SK-N-SH (cell line): Measurements from ENCODE around the gene PTPRK. TPM values are rescaled to one million over a fixed set of nuclear protein-coding genes. Genes with fewer than 3 reads are reported as not detected.

Source experiments
- CTCF ChIA-PET: fragments of 300-600, 350-600 bp; formaldehyde crosslinking; extraction: SDS; loops from one replicate; lab custom pipeline; 2021; lab: Yijun Ruan, JAX
- POLR2A ChIA-PET: fragments of 350-600 bp; sonication (Branson Sonifier 250); formaldehyde crosslinking; extraction: SDS; loops from one replicate; lab custom pipeline; 2020; ENCODE audit warnings: antibody characterized with exemption, inconsistent platforms; lab: Yijun Ruan, JAX
- DNase-seq: peaks from one replicate; pipeline ENCODE4 v3.0.0; 2012
- H2AFZ ChIP-seq: fragments of 200-600 bp; sonication (generic); 2 replicates; pipeline ENCODE4 v1.8.1; 2016; ENCODE audit warnings: antibody characterized with exemption, mild to moderate bottlenecking, low read depth
- H3F3A ChIP-seq: fragments of 200-600 bp; sonication (generic); replicated peaks from 2 replicates; pipeline ENCODE3; 2016; ENCODE audit warnings: antibody characterized with exemption, mild to moderate bottlenecking; ENCODE audit not compliant: insufficient read depth
- H3K27ac ChIP-seq, 2 experiments: fragments of 200-500 bp in 1 of 2; fragments of 200-600 bp in 1 of 2; sonication (Bioruptor generic) in 1 of 2; sonication (generic), shearing (Covaris generic) in 1 of 2; 2 replicates each; pipeline versions ENCODE4 v1.5.1 to v1.6.1; 2014 to 2016; ENCODE audit warnings: low read depth in 2 of 2, inconsistent platforms in 1 of 2, low read length in 1 of 2, mild to moderate bottlenecking in 1 of 2, mixed read lengths in 1 of 2
- H3K27me3 ChIP-seq: fragments of 200-600 bp; sonication (generic), shearing (Covaris generic); 2 replicates; pipeline ENCODE4 v1.6.1; 2016; ENCODE audit warnings: mixed run types; ENCODE audit not compliant: insufficient read depth
- H3K36me3 ChIP-seq, 2 experiments: fragments of 200-500 bp in 1 of 2; fragments of 200-600 bp in 1 of 2; sonication (Bioruptor generic) in 1 of 2; sonication (generic) in 1 of 2; replicated peaks in 1 of 2; 2 replicates each; pipeline versions ENCODE3 to v1.5.1; 2014 to 2016; ENCODE audit warnings: low read length in 1 of 2, mild to moderate bottlenecking in 1 of 2; ENCODE audit not compliant: insufficient read depth in 2 of 2, control insufficient read depth in 1 of 2
- H3K4me1 ChIP-seq, 2 experiments: fragments of 200-500 bp in 1 of 2; fragments of 200-600 bp in 1 of 2; sonication (Bioruptor generic) in 1 of 2; sonication (generic), shearing (Covaris generic) in 1 of 2; 2 replicates each; pipeline versions ENCODE4 v1.5.1 to v1.6.1; 2014 to 2016; ENCODE audit warnings: low read depth in 1 of 2, low read length in 1 of 2, mixed run types in 1 of 2; ENCODE audit not compliant: insufficient read depth in 2 of 2, control insufficient read depth in 1 of 2
- H3K4me2 ChIP-seq: fragments of 200-600 bp; sonication (generic), shearing (Covaris generic); 2 replicates; pipeline ENCODE4 v1.6.1; 2017; ENCODE audit warnings: mixed run types
- H3K4me3 ChIP-seq, 2 experiments: fragments of 200-500 bp in 1 of 2; fragments of 200-600 bp in 1 of 2; sonication (Bioruptor generic) in 1 of 2; sonication (generic), shearing (Covaris generic) in 1 of 2; 2 replicates each; pipeline versions ENCODE4 v1.5.1 to v1.8.1; 2014 to 2016; ENCODE audit warnings: low read depth in 2 of 2, inconsistent platforms in 1 of 2, low read length in 1 of 2, mild to moderate bottlenecking in 1 of 2, mixed read lengths in 1 of 2, moderate library complexity in 1 of 2
- H3K79me2 ChIP-seq: fragments of 200-600 bp; sonication (generic); 2 replicates; pipeline ENCODE4 v1.8.1; 2017; ENCODE audit warnings: mild to moderate bottlenecking; ENCODE audit not compliant: insufficient read depth
- H3K9ac ChIP-seq: fragments of 200-600 bp; sonication (generic); 2 replicates; pipeline ENCODE4 v1.6.1; 2017; ENCODE audit warnings: mixed run types
- H3K9me2 ChIP-seq: fragments of 200-600 bp; sonication (generic); 2 replicates; pipeline ENCODE4 v1.6.1; 2017; ENCODE audit warnings: mixed run types
- H3K9me3 ChIP-seq: fragments of 200-600 bp; sonication (generic); 2 replicates; pipeline ENCODE4 v1.6.1; 2017; ENCODE audit warnings: mixed run types, mild to moderate bottlenecking, moderate library complexity
- H4K20me1 ChIP-seq: fragments of 200-600 bp; sonication (generic); 2 replicates; pipeline ENCODE4 v1.6.1; 2017; ENCODE audit warnings: mild to moderate bottlenecking, mixed run types; ENCODE audit not compliant: insufficient read depth
- CTCF ChIP-seq: fragments of 200-600 bp; sonication (generic); IDR thresholded peaks from 2 replicates; pipeline ENCODE4 v1.6.1; 2017; ENCODE audit warnings: antibody characterized with exemption, mild to moderate bottlenecking, moderate library complexity
- ELF1 ChIP-seq: IDR thresholded peaks from 2 replicates; pipeline ENCODE4 v1.4.0; 2012
- EP300 ChIP-seq, 2 experiments: IDR thresholded peaks; 2 replicates each; pipeline versions ENCODE4 v1.4.0 to v1.6.1; 2012; ENCODE audit warnings: borderline replicate concordance in 1 of 2, low read depth in 1 of 2, low read length in 1 of 2
- EZH2phosphoT487 ChIP-seq: fragments of 200-600 bp; sonication (generic); IDR thresholded peaks from 2 replicates; pipeline ENCODE4 v1.6.1; 2017; ENCODE audit warnings: low read depth, mixed run types, mild to moderate bottlenecking, antibody characterized with exemption, moderate library complexity, borderline replicate concordance
- FOSL2 ChIP-seq: IDR thresholded peaks from 2 replicates; pipeline ENCODE4 v1.4.0; 2012; ENCODE audit warnings: low read depth, mild to moderate bottlenecking, moderate library complexity, borderline replicate concordance
- FOXJ3 ChIP-seq: sonication (generic); formaldehyde crosslinking; IDR thresholded peaks from 2 replicates; pipeline ENCODE4 v1.5.1; 2020; ENCODE audit warnings: mild to moderate bottlenecking, missing genetic modification reagents
- GABPA ChIP-seq: IDR thresholded peaks from 2 replicates; pipeline ENCODE4 v1.4.0; 2012; ENCODE audit warnings: low read depth, mild to moderate bottlenecking
- GATA2 ChIP-seq: sonication (generic); formaldehyde crosslinking; IDR thresholded peaks from 2 replicates; pipeline ENCODE4 v1.5.0; 2020; ENCODE audit warnings: mild to moderate bottlenecking, missing genetic modification reagents
- JUND ChIP-seq: IDR thresholded peaks from 2 replicates; pipeline ENCODE4 v1.4.0; 2012
- MXI1 ChIP-seq: IDR thresholded peaks from 2 replicates; pipeline ENCODE4 v1.6.1; 2012; ENCODE audit warnings: mild to moderate bottlenecking, low read depth, low read length, improper control_type of control experiment
- POLR2AphosphoS5 ChIP-seq: IDR thresholded peaks from 2 replicates; pipeline ENCODE4 v1.6.1; 2012; ENCODE audit warnings: low read depth, low read length
- RCOR1 ChIP-seq: fragments of 150-350 bp; IDR thresholded peaks from 2 replicates; pipeline ENCODE4 v1.6.1; 2017; ENCODE audit warnings: antibody characterized with exemption, low read length
- RFX5 ChIP-seq: IDR thresholded peaks from 2 replicates; pipeline ENCODE4 v1.6.1; 2012; ENCODE audit warnings: mild to moderate bottlenecking, improper control_type of control experiment, low read length
- TEAD4 ChIP-seq: IDR thresholded peaks from 2 replicates; pipeline ENCODE4 v1.4.0; 2012; ENCODE audit warnings: mild to moderate bottlenecking, borderline replicate concordance; ENCODE audit not compliant: insufficient read depth
- YY1 ChIP-seq: IDR thresholded peaks from 2 replicates; pipeline ENCODE4 v1.4.0; 2012; ENCODE audit warnings: low read depth, mild to moderate bottlenecking
- WGBS: methylation state at CpG from one replicate; pipeline ENCODE4 v1.1.6; 2017; ENCODE audit warnings: low lambda C conversion rate; 5-methylcytosine and 5-hydroxymethylcytosine counted together
- polyA plus RNA-seq, 3 experiments: library from polyadenylated mRNA; depleted of rRNA; stranded (reverse); fragments of >200 nt; gene quantifications; 2 replicates each; pipeline ENCODE4 v1.2.3, GENCODE V29; 2012
- TF ChIP-seq, protein P1 (sequence below): IDR thresholded peaks from 2 replicates; pipeline ENCODE4 v1.4.0; 2012; ENCODE audit warnings: low read depth, borderline replicate concordance
- TF ChIP-seq, protein P2 (sequence below): fragments of 150-350 bp; IDR thresholded peaks from 2 replicates; pipeline ENCODE4 v1.6.1; 2016; ENCODE audit warnings: mild to moderate bottlenecking, low read depth, low read length
- TF ChIP-seq, protein P3 (sequence below): IDR thresholded peaks from 2 replicates; pipeline ENCODE4 v1.6.1; 2012; ENCODE audit warnings: mild to moderate bottlenecking, low read depth, low read length, moderate library complexity

PTPRK gene
- polyA plus RNA-seq, 1 of the 3 experiments (the other 2 are of a cell fraction): 9.5 TPM

GRCh38 chr6:128410584-128410983 is 109.8 kb downstream of the PTPRK start:
- no peaks in the 10 kb centered on the region for H3K9me3 ChIP-seq
- H3K9me2 ChIP-seq: no peaks in the 10 kb centered on the region
- ChIA-PET CTCF (no interaction called here), POLR2A (no interaction called here)
- no peak overlapping the region for H3K4me3 ChIP-seq
- H3F3A ChIP-seq: peaks cover 6% of the 10 kb centered on the region
- H3K27ac ChIP-seq: no peak overlapping the region
- H3K79me2 ChIP-seq: peaks cover 18% of the 10 kb centered on the region; the same call in 1 of the 2 replicates
- H3K4me2 ChIP-seq: no peak overlapping the region
- TF ChIP-seq, protein P1, sequence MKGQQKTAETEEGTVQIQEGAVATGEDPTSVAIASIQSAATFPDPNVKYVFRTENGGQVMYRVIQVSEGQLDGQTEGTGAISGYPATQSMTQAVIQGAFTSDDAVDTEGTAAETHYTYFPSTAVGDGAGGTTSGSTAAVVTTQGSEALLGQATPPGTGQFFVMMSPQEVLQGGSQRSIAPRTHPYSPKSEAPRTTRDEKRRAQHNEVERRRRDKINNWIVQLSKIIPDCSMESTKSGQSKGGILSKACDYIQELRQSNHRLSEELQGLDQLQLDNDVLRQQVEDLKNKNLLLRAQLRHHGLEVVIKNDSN: no peak
- TF ChIP-seq GATA2 (CRISPR knock-in tag): no peak
- no peak for TF ChIP-seq EP300 (IDR thresholded peaks at IDR 0.05; ENCODE audit: borderline replicate concordance in 1 of 2, low read depth in 1 of 2, low read length in 1 of 2)
- TF ChIP-seq MXI1: no peak
- TF ChIP-seq EZH2phosphoT487: no peak
- TF ChIP-seq CTCF: no peak
- TF ChIP-seq RFX5: no peak
- TF ChIP-seq FOXJ3 (CRISPR knock-in tag): no peak
- TF ChIP-seq ELF1: no peak
- no peak for TF ChIP-seq TEAD4
- TF ChIP-seq JUND: no peak
- no peak for TF ChIP-seq GABPA
- TF ChIP-seq, protein P2, sequence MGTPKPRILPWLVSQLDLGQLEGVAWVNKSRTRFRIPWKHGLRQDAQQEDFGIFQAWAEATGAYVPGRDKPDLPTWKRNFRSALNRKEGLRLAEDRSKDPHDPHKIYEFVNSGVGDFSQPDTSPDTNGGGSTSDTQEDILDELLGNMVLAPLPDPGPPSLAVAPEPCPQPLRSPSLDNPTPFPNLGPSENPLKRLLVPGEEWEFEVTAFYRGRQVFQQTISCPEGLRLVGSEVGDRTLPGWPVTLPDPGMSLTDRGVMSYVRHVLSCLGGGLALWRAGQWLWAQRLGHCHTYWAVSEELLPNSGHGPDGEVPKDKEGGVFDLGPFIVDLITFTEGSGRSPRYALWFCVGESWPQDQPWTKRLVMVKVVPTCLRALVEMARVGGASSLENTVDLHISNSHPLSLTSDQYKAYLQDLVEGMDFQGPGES: no peak
- no peak for TF ChIP-seq POLR2AphosphoS5
- peaks cover 0 to 14% of the 10 kb centered on the region in 2 experiments for H3K36me3 ChIP-seq
- no peak overlapping the region for H3K9ac ChIP-seq
- H3K4me1 ChIP-seq: peaks cover 0 to 4% of the 10 kb centered on the region in 2 experiments; a peak in 1 of 4 replicates
- H3K27me3 ChIP-seq: no peaks in the 10 kb centered on the region
- no peaks in the 10 kb centered on the region for H4K20me1 ChIP-seq
- no peak overlapping the region for H2AFZ ChIP-seq
- 76% methylated on average over 4 of the region's 4 CpGs for WGBS
- no peak for DNase-seq

GRCh38 chr6:128409003-128409402 is 111.4 kb downstream of the PTPRK start:
- H3K27me3 ChIP-seq: no peaks in the 10 kb centered on the region
- H3K4me1 ChIP-seq: no peaks in the 10 kb centered on the region; a peak in 1 of 4 replicates
- CTCF ChIA-PET: no interaction called here
- no peak overlapping the region for H3K9ac ChIP-seq
- DNase-seq: no peak
- no peaks in the 10 kb centered on the region for H3K9me3 ChIP-seq
- TF ChIP-seq RCOR1: no peak
- TF ChIP-seq FOSL2: no peak
- TF ChIP-seq TEAD4: no peak
- no peak for TF ChIP-seq ELF1
- TF ChIP-seq MXI1: no peak
- TF ChIP-seq, protein P3, sequence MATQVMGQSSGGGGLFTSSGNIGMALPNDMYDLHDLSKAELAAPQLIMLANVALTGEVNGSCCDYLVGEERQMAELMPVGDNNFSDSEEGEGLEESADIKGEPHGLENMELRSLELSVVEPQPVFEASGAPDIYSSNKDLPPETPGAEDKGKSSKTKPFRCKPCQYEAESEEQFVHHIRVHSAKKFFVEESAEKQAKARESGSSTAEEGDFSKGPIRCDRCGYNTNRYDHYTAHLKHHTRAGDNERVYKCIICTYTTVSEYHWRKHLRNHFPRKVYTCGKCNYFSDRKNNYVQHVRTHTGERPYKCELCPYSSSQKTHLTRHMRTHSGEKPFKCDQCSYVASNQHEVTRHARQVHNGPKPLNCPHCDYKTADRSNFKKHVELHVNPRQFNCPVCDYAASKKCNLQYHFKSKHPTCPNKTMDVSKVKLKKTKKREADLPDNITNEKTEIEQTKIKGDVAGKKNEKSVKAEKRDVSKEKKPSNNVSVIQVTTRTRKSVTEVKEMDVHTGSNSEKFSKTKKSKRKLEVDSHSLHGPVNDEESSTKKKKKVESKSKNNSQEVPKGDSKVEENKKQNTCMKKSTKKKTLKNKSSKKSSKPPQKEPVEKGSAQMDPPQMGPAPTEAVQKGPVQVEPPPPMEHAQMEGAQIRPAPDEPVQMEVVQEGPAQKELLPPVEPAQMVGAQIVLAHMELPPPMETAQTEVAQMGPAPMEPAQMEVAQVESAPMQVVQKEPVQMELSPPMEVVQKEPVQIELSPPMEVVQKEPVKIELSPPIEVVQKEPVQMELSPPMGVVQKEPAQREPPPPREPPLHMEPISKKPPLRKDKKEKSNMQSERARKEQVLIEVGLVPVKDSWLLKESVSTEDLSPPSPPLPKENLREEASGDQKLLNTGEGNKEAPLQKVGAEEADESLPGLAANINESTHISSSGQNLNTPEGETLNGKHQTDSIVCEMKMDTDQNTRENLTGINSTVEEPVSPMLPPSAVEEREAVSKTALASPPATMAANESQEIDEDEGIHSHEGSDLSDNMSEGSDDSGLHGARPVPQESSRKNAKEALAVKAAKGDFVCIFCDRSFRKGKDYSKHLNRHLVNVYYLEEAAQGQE: no peak
- TF ChIP-seq YY1: no peak
- H2AFZ ChIP-seq: no peak overlapping the region
- no peak overlapping the region for H3K4me2 ChIP-seq
- 85% methylated on average over 1 of the region's 1 CpG for WGBS
- H4K20me1 ChIP-seq: no peaks in the 10 kb centered on the region
- H3K4me3 ChIP-seq: no peak overlapping the region
- H3K9me2 ChIP-seq: no peaks in the 10 kb centered on the region
- peaks cover 16% of the 10 kb centered on the region; the same call in 1 of the 2 replicates for H3K79me2 ChIP-seq
- POLR2A ChIA-PET: no interaction called here
- H3K36me3 ChIP-seq: peaks cover 0 to 14% of the 10 kb centered on the region in 2 experiments
- H3F3A ChIP-seq: peaks cover 4% of the 10 kb centered on the region
- H3K27ac ChIP-seq: no peak overlapping the region
